GM18867 (cell line): ENCODE results near the gene BANP.
A peak's percentile ranks its signal among the peaks of the same experiment; 100 is the strongest.

Experiments used
- ATAC-seq: cut with Tn5 transposase; IDR thresholded peaks from one replicate; pipeline ENCODE4 v1.9.1; 2021; ENCODE audit warnings: mild to moderate bottlenecking, moderate library complexity; ENCODE audit not compliant: unreplicated experiment

BANP gene

DNA sequence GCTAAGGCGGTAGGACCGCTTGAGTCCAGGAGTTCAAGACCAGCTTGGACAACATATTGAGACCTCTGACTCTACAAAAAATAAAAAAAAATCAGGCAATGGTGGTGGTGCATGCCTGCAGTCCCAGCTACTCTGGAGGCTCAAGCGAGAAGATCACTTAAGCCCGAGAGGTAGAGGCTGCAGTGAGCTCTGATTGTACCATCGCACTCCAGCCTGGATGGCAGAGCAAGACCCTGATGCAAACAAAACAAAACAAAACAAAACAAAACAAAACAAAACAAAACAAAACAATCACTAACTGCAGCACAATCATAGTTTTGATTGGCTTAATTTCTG, 2.5 kb upstream of the BANP start:
- ATAC-seq, result no peak

DNA sequence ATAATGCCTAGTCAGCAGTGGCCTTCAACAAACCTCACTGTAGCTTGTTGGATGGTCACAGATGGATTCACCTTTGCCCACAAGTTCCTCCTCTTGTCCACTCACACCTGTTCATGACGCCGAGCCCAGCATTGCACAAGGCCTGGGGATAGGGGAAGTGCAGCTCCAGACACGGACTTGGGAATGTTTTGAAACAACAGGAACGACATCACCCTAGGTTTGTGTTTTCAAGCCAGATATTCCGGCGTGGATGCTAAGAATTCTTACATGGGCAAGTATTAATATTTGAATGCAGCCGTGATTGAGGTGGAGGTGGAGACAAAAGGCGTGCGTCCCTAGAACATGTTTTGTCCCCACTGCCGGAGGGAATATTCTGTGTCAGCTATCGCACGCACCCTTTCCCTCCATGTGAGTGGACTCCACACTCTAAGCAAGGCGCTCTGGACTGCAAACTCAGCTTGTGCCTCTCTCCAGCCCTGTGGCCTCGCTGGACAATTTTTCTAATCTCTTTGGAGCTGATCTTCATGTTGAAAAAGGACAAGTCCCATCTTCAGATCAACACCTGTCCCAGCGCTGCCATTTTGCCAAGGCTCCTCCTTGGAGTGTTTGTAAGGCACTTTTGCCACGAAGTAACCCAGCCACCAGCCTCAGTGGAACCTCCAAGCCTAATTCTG, 2.0 kb upstream of the BANP start:
- no peak for ATAC-seq

- ATAC-seq, result peak; percentile 9
Measured at GRCh38 chr16:87951552-87952538, 611 bp downstream of the BANP start.

DNA sequence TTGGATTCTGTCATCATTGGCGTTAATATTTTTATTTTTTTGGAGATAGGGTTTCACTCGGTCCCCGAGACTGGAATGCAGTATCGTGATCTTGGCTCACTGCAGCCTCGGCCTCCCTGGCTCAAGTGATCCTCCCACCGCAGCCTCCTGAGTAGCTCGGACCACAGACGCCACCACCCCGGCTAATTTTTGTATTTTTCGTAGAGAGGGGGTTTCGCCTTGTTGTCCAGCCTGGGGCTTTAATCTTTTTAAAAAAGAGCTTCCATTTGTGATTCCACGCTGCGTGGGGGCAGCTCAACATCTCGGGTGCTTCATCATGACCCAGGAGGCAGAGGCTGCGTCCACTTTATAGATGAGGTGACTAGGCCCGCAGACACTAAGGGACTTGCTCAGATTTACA, 1.5 kb downstream of the BANP start:
- ATAC-seq, result no peak

GRCh38 chr16:87953308-87954215, 2.3 kb downstream of the BANP start:
- ATAC-seq, result no peak

- no peak for ATAC-seq
Measured at GRCh38 chr16:87954361-87954760, 3.1 kb downstream of the BANP start.

- ATAC-seq, result no peak
Measured at GRCh38 chr16:87954826-87955225, 3.6 kb downstream of the BANP start.

- no peak for ATAC-seq
Measured at GRCh38 chr16:87955302-87956097, 4.3 kb downstream of the BANP start.

GRCh38 chr16:87956098-87956364, 4.8 kb downstream of the BANP start:
- ATAC-seq, result no peak

- no peak for ATAC-seq
Measured at GRCh38 chr16:87956365-87957231, 5.4 kb downstream of the BANP start.

DNA sequence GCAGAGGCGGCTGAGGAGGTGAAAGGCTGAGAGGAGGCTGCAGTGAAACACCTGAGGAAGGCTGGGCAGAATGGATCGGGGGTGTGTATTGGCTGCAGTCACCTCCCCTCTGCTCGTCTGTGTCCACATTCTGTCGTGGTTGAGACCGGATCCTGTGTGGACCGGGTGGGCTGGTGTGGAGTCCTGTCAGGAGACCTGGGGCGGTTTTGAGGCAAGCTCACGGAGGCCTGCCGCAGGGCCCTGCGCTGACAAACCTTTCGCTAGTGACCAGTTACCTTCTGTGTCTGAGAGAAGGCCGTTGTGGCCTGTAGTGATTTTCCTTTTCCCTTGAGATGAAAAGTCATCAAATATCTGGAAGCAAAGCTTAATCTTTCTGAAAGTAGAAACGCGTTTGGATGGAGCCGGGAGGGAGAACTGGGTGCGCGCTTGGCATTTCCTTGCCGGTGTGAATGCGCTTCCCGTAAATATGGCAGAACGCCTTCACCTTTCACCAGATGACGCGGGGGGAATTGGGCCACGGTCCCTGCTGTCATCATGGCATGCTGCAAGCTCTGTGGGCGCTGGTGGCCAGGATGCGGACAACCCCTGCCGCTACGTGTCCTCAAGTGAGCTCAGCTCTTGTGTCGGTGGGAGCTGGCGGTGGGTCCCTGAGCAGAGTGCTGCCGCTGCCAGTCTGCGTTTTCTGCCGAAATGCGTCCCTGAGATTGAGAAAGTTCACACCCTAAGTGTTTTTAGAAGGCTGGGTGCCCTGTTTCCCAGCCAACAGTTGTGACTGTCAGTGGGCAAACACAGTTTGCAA, 6.3 kb downstream of the BANP start:
- no peak for ATAC-seq

DNA sequence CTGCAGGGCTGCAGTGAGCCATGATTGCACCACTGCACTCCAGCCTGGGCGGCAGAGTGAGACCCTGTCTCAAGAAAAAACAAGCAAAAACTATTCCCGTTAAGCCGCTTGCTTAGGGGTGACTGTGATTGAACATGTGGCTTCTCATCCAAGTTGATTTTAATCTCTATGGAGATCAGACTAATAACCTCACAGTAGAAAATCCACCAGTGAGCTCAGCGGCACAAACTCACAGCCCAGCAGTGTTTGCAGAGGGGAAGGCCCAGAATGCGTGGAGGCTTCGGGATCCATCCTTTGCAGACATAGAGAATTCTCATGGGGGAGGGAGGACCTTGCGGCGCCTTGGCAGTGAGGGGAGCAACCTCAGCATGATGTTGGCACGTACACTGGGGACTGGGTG, 7.4 kb downstream of the BANP start:
- no peak for ATAC-seq

DNA sequence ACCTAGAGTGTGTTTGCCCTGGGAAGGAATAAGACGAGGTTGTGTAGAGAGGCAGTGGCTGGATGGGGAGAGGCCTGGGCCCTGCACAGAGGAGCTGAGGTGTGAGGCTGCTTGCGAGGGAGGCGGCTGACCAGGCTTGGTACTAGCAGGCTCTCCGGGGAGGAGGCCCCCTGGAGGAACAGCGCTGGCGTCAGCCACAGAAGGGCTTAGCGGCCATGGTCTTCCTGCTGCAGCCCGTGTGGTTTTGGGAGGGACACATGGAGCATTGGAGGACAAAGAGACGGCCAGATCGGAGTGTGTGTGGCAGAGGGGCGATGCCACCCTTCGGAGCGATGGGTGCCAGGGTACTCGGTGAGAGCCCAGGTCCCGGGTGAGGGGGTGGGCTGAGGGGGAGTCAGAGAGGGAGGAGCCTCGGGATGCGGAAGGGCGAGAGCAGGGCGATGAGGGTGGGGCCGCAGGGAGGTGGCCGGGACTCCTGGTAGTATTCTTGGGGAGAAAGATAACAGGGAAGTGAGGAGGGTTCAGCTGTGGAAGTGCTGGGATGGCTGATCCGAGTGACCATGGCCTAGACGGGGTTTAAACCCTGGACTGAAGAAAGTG, 8.3 kb downstream of the BANP start:
- no peak for ATAC-seq

- no peak for ATAC-seq
Measured at GRCh38 chr16:87960296-87960695, 9.1 kb downstream of the BANP start.

GRCh38 chr16:87960852-87961251, 9.6 kb downstream of the BANP start:
- ATAC-seq, result no peak

GRCh38 chr16:87961623-87962022, 10.4 kb downstream of the BANP start:
- ATAC-seq, result no peak

- ATAC-seq, result no peak
Measured at GRCh38 chr16:87963400-87963799, 12.2 kb downstream of the BANP start.

DNA sequence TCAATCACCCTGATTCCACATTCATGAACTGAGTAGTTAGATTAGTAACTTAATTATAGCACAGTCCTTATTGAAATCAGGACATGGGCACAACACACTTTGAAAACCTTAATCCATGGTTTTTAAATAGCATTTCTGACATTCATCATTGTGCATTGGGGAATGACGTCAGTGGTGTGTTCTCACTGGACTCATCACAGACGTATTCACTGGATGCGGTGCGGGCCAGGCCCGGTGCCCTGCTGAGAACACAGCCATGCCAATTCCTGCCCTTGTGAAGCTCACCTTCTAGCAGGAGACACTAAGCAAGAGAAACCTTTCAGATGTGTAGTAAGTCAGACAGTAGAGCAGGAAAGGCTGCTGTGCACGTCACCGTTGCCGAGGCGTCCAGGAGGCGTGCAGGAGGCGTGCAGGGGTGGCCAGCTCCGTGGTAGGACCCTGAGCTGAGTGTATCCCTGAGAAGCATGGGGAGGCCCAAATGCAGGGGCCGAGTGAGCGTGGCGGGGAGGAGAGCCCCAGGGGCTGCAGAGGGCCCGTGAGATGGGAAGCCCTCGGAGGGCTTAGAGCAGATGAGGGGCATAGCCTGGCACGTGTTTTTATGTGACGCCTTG, 12.9 kb downstream of the BANP start:
- ATAC-seq, result no peak
